HG02642 (cell line): ENCODE results near the gene CXXC4.
A peak's percentile ranks its signal among the peaks of the same experiment; 100 is the strongest.

Experiments used
- ATAC-seq: cut with Tn5 transposase; IDR thresholded peaks from one replicate; pipeline ENCODE4 v1.9.1; 2021; ENCODE audit warnings: mild to moderate bottlenecking; ENCODE audit not compliant: unreplicated experiment, poor library complexity

Gene CXXC4

GRCh38 chr4:104490096-104490769 lies 4.5 kb downstream of the CXXC4 start:
- peak; percentile 45 for ATAC-seq

- peak; percentile 31 for ATAC-seq
These were observed 5.0 kb downstream of the CXXC4 start for GRCh38 chr4:104489731-104490095.

DNA sequence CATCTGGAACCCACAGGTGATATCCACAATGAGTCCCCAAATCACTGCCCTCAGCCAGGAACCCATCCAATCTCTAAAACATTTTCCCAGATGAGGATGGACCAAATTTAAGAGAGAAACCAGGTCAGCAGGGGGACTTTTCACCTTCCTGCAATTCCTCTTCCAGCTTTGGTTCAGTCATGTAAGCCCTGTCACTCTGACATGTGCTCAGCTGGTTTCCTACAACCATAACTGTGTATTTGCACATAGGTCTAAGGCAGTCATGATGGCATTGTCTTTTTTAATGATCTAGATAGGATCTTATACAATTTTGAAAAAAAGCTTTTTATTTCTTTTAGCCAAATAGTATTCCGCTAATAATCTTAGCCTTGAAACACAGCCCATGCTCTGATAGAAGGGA lies 6.5 kb downstream of the CXXC4 start:
- ATAC-seq = no peak

- ATAC-seq = no peak
These were observed 7.8 kb downstream of the CXXC4 start for GRCh38 chr4:104486716-104487504.

- no peak for ATAC-seq
These were observed 19.0 kb downstream of the CXXC4 start for GRCh38 chr4:104475652-104476051.

GRCh38 chr4:104472766-104473165 lies 21.9 kb downstream of the CXXC4 start:
- no peak for ATAC-seq

DNA sequence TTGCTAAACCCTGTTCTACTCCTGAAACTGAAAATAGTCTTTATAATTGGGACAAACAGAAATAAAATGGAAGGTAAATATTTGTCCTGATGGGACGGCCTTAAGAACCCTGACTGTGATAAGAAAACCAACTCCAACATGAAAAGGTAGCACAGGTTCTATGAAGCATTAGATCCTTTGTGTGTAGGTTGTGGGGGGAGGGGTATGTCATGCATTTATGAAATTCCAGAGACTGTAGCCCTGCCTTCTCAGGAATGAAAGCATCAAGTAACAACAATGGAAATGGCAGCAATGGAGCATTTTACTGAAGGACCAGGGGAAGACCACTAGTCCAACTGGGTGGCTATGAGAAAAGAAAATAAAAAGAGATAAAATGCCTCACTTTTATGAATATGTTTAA lies 23.9 kb downstream of the CXXC4 start:
- no peak for ATAC-seq

GRCh38 chr4:104469794-104470193 lies 24.9 kb downstream of the CXXC4 start:
- no peak for ATAC-seq

- ATAC-seq = no peak
These were observed 29.1 kb downstream of the CXXC4 start for GRCh38 chr4:104465619-104466018.

GRCh38 chr4:104465201-104465600 lies 29.5 kb downstream of the CXXC4 start:
- no peak for ATAC-seq

DNA sequence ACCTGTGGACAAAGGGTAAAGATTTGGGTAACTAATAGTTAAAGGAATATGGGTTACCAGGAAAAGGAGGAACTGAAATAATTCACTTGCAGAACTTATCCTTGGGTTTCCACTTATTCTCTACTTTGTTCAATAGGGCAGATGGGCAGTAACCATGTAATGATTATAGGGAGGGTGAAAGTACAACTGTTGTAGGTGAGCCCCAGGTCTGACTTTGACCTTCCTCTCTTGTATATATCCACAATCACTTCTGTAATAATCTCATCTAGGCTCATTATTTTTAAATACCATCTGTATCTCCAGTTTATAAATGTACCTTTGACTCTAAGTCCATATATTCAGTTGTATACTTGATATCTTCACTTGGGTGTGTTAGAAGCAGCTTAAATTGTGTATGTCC lies 32.1 kb downstream of the CXXC4 start:
- ATAC-seq = no peak

DNA sequence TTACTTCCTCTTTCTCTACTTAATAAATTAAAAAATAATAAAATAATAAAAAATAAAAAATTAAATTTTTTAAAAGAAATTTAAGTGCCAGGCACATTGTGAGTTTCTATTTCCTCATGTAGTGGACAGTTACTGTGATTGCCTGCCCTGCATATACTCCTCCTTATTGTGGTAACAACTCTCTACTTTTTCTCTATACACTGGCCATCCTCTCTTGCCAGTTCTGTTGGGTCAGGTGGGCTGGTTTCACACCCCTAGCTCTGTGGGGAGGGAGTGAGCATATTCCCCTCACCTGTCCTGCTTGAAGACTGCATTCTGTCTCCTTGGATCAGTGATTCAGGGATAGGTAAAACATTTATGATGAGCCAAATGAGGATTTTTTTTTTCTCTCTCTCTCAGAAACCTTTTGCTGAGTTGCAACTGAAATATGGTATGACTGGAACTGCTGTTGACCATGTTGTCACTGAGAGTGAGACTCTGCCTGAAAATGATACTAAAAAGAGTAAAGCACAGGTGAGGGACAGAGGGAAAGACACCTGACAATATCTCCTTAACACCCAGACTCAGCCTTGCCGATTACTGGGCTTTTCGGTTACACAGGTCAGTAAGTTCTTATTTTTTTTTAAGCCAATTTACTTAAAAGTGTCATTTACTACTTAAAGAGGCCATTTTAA lies 37.2 kb downstream of the CXXC4 start:
- ATAC-seq = peak; percentile 88

DNA sequence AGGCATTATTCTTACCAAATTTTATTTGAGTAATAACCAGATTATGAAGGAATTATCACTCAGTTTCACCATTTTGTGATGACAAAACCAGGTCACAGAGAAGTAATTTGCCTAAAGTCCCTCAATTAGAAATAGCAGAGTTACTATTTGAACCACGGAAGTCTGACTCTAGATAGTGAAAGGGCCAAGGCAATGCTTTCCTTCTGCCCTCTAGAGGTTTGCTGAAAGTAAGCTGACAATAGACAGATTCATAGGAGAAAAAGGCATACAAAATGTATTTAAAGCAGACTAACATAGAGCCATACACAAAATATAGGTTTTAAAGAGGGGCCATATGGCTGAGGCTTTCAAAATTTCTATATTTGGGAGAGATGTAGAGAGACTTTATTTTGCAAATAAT lies 43.1 kb downstream of the CXXC4 start:
- peak; percentile 77 for ATAC-seq

DNA sequence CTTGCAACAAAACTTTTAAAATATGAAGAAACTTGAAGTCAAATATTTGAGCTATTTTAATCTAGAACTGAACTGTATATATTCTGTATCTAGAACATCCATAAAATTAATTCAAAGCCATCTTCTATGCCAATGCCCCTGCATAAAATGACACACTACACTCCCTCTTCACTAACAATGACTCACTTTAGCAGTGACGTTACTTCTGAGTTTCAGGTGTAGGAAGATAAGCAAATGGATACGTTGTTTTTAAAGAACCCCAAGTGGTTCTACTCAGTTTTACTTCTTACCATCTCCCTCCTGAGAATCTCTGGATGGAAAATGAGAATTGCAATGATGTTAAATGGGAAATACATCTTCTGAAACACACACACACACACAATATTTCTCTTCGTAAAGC lies 45.2 kb downstream of the CXXC4 start:
- ATAC-seq = no peak

- no peak for ATAC-seq
These were observed 47.4 kb downstream of the CXXC4 start for GRCh38 chr4:104447294-104447693.

DNA sequence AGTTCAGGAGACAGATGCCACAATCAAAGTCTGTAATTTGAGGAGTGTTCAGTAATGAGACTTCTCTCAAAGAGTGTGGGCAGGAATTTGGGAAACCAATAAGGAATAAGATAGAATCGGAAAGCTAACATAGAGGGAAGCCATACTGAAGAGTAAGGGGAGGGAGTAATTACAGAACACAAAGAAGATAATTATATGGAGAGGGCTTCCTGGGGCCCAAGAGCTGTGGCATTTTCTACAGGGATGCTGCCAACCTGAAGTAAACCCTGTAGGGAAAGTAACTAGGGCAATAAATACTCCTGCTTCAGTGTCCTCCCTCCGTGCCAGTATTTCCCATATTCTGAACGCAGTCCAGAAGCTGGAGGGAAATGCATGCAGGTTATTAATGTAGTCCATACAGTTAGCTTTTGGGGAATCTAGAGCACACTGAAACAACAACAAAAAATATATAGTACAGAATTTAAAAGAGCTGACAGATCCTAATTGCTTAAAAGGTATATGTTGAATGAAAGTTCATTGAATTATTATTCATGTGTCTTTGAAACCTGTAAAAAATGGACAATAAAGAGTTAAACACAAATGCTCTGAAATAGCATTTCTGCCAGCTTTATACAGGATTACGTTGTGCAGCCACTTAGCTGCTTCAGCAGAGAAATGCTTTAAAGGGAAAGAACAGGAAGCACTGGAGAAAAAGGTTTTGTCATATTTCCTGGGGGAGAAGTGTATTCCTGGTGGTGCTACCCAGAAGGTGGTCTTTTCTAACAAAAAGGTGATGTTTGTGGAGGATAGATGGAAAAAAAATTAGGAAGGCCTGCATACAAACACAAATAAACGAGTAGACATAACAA lies 48.0 kb downstream of the CXXC4 start:
- no peak for ATAC-seq

DNA sequence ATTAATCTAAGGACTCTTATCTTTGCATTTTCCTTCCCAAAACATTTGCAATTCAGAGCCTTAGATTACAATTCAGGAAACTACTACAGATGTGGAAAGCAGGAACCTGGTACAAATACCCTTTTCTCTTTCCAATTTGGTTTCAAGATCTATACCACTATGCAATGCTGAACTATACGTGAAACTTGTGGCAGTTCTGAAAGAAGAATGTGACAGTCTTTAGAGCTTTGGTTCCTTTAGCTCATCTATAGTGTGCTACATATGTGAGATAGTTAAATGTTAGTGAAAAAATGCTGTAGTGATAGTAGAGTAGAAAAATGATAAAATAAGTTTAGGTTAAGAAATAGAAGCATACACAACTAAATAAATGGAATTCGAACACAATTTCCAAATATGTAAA lies 50.0 kb downstream of the CXXC4 start:
- ATAC-seq = no peak

DNA sequence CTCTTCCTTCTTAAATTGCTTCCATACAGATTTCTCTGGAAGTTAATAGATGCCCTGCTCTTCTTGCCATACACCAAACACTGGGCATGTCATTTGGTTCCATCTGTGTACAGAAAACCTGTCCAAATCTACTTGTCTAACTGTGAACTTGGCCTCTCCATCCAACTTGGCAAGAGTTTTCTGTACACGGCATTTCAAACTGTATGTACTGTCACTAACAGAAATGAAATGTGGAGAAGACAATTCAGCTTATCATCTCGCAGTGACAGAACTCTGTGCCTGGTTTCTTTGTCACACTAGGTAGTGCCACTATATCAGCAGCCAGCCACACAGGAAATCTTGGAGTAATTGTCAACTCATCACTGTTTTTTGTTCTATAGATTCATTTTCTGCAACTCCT lies 58.2 kb downstream of the CXXC4 start:
- no peak for ATAC-seq

DNA sequence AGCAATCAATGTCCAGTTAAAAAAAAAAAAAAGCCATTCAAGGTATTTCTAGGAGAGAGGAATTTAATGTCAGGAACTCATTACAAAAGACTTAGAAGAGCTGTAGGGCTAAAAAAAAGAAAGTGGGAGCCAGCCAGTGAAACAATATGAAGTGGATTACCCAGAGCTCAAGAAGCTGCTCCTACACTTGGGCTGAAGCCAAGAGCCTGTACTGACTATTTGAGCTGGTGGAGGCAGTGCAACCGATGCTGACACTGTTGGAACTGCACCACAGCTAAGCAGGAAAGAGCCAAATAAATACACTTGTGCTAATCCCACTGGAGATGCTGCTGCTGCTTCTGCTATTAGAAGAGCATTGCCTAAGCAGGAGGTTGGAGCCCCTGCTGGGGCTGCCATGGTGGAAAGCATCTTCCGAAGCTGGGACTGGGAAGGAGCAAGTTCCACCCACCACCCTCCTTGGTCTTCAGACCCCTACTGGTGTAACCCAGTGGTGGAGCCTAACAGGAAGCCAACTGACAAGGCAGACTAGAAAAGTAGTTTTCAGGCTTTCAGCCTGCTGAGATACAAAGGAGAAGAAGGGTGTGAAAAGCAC lies 65.4 kb downstream of the CXXC4 start:
- ATAC-seq = no peak

DNA sequence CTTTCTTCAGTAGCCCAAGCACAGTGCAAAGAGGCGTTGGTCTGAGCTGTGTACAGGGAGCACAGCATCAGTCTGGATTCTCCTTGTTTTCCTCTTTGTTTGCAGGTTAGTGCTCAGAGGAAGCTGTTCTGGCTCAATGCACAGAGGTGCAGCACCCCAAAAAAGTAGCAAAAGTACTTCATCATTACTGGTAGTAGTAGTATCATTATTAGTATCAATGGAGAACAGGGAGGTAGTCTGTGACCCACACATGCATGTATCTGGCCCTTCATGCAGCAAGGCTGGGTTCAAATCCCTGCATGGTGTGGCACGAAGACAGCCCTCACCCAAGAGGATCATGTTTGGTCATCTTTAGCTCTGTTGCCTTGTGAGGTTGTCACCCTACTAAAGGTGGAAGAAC lies 68.7 kb downstream of the CXXC4 start:
- ATAC-seq = no peak
